Measurements from ENCODE around the gene CIDEB.
"Not testable (repeated sequence)": the region's sequence is repeated elsewhere in the genome, so short reads cannot be mapped to it uniquely, and the experiment has no call there.

CIDEB gene

DNA sequence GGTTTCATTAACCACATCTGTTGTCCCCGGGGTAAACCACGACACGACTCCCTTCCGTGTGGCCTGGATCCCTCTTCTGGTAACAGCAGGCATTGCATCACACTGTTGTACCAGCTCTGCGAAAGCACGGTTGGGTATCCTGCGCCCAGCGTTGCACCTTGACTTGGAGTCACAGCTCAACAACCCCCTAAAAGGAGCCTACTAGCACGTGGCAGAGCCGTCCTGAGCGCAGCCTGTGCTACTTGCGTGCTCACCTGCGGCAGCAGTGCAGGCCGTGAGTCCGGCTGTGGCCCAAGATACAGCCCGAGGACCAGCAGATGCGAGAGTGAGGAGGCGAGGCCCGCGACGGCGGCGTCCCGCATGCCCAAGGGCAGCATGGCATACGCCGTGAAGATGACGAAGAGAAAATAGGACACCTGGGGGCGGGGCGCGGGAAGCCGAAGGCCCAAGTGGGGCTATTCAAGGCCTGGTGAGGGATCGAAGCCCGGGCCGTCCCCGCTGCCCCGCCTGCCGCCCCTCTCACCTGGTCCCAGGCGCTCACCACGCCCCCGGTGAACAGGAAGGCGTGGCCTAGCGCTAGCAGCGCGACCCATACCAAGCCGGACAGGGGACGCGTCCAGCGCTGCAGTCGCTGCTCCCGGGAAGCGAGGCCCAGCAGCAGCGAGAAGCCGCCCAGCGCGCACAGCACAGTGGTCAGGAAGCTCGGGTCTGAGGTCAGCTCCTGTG is 24.7 kb upstream of the CIDEB start:
- peak; percentile 74 to 81 for DNase-seq (ENCODE audit: low read depth in 2 of 2)

DNA sequence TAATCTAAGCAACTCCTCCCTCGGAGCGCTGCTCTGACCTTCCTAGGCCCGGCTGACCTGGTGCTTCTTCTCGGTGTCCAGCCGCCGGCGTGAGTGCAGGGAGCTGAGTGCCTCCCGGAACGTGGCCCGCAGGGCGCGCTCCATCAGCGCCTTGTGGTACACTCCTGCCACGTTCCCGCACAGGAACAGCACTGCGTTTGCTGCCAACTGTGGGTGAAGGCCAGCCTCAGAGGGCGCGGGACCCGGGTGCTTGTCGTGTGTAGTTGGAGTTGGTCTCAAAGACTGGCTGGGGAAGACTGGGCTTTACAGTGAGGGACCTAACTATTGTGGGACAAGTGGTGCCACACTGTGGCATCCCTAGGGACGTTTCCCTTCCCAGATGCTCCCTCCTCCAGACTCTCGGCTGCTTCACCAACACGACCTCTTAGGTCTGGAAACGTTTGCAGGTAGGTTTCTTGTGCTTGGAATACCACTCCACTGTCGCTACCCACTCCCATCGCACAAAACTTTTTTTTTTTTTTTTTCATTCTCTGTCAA is 24.0 kb upstream of the CIDEB start:
- DNase-seq (ENCODE audit: low read depth in 2 of 2), result no peak

GRCh38 chr14:24330973-24331674 is 23.3 kb upstream of the CIDEB start:
- DNase-seq (ENCODE audit: low read depth in 2 of 2), result no peak

DNA sequence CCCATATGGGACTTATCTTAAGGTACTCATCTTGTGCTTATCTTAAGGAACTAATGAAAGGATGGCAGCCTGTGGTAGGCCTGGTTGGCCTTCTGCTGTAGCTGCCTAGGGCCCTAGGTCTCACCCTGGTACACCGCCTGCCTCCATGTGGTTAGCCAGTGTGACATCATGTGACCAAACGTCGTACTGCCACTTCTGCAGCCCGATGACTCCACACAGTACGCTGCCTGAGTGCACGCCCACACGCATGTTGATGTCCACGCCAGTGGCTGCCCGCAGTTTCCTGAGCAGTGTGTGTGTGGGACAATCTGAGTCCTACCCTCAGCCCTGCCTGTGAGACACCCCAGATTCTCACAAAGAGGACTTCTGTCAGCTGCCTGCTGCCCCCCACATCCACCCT is 22.0 kb upstream of the CIDEB start:
- DNase-seq (ENCODE audit: low read depth in 2 of 2), result peak; percentile 60 to 72

DNA sequence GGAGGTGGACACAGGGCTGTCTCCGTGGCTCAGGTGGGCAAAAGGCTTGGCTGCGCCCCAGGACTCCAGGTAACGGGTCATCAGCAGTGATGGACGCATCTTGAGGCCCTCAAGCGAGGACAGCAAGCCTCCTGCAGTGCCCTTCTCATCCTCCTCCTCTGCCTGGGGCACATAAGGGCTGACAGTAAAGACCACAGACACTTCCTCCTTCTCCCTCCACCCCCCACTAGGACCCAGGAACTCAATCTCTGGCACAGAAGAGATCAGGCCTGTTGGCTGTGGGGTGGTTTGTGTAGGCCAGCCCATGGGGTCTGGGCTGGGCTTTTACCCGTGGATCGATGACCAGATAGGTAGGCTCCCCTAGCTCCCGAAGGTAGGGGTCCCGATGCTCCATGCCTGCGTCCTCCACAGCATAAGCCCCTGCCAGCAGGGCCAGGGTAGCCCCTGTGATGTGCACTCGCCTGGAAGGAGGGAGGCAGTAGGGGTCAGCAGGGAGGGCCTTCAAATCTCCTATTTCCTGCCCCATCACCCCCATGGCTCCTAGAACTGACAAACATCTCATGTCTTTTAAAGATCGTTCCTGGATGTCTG is 21.4 kb upstream of the CIDEB start:
- no peak for DNase-seq (ENCODE audit: low read depth in 2 of 2)

- DNase-seq (ENCODE audit: low read depth in 2 of 2), result not testable (repeated sequence)
Observed at GRCh38 chr14:24327914-24328313, 20.1 kb upstream of the CIDEB start.

GRCh38 chr14:24327303-24327702 is 19.5 kb upstream of the CIDEB start:
- DNase-seq (ENCODE audit: low read depth in 2 of 2), result no peak

DNA sequence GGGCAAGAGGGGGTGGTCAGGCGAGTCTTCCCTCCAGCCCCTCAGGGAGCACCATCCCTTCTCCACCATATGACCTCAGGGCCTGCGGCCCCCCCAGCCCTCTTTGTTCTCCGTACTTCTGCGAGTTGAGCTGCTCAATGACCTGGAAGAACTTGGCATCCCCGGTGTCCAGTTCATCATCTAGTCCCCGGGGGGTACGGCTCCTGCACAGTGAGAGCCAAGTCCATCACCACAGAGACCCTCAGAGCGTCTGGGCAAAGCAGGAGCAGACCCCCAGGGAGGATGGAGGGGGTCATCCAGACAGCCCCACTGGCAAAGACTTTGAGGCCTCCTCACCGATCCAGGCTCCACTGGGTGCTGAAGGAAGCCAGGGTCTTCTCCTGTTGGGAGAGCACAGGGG is 18.2 kb upstream of the CIDEB start:
- no peak for DNase-seq (ENCODE audit: low read depth in 2 of 2)

DNA sequence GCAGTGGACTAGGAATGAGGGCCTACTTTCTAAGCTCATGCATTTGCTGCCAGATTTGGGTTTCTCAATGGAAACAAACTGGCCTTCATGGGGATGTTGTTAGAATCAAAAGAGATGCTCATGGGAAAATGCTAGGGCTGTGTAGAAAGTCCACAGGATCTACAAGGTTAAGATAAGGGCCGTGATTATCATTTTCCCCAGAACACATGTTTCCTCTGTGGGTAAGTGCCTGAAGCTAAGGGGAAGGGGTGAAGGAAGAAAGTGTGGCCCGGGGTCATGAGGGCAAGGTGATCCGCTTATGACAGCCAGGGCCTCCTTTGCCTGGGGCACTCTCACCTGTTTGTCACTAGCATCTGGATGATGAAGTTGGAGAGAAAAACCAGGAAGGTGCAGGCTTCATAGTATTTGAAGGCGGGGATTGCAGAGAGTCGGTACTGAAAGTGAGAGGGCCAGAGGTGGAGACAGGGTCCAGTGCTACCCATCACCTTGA is 17.3 kb upstream of the CIDEB start:
- no peak for DNase-seq (ENCODE audit: low read depth in 2 of 2)

DNA sequence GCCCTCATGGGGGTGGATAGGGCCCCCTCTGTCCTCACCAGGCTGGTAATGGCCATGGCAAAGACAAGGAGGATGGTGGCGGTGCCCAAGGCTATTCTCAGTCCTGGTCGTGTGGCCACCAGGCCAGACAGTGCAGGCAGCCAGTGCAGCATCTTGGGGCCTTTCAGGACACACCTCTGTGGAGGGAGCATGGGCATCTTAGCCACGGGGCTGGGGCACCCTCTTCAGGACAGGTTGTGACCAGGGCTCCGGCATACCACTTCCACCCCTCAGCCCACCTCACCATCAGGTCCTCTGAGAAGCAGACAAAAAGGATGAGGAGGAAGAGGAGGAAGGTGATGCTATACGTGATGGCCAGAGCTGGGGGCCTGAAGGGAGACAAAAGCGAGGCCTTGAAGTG is 16.2 kb upstream of the CIDEB start:
- no peak for DNase-seq (ENCODE audit: low read depth in 2 of 2)

DNA sequence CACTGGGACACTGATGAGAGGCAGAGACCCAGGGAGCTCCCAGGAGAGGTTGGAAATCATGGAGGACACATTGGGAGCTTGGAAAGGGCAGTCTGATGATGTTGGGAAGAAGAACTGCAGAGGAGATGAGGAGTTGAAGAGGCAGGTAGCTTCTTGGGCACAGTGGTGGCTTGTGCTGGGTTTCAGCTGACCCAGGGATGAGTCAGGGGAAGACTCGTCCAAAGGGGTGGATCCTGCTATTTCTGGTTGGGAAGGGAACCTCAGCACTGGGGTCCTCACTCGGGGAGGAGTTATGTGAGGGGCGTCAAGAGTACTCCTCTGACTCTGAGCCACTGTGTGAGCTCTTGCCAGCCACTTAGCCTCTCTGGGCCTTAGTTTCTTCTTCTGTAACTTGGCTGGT is 15.6 kb upstream of the CIDEB start:
- DNase-seq (ENCODE audit: low read depth in 2 of 2), result no peak

DNA sequence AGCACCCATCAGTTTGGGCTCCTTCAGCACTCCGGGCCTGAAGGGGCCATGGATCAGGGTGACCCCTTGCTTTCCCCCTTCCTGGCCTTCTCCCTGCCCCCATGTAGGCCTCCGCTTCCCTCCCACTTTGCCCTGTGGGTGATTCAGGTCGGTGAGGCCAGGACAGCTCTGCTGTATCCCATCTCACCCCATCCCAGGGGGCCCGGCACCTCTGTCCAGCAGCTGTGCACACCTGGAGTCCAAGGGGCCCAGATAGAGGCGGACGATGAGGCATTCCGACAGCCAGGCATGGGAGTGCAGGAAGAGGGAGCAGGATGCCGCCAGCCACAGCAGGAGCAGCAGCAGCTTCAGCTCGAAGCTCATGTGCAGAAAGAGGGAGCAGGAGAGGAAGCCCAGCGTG is 14.9 kb upstream of the CIDEB start:
- no peak for DNase-seq (ENCODE audit: low read depth in 2 of 2)

DNA sequence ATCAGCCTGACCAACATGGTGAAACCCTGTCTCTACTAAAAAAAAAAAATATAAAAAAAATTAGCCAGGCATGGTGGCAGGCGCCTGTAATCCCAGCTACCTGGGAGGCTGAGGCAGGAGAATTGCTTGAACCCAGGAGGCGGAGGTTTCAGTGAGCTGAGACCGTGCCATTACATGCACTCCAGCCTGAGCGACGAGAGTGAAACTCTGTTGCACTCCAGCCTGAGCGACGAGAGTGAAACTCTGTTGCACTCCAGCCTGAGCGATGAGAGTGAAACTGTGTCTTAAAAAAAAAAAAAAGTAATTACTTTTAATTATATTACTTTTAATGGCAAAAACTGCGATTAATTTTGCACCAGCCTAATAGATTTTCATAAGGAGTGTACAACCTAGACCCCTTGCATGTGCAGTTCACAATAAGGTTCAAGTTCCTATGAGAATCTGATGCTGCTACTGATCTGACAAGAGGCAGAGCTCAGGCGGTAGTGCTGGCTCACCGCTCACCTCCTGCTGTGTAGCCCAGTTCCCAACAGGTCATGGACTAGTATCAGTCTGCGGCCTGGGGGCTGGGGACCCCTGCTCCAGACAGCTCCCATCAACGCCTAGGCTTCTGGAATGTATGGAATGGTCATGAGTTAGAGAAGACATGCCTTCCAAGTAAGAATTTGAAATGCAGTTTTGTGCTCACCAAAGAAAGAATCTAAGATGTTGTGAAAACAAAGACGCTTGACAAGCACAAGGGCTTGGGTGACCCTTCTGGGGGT is 13.6 kb upstream of the CIDEB start:
- DNase-seq (ENCODE audit: low read depth in 2 of 2), result no peak

DNA sequence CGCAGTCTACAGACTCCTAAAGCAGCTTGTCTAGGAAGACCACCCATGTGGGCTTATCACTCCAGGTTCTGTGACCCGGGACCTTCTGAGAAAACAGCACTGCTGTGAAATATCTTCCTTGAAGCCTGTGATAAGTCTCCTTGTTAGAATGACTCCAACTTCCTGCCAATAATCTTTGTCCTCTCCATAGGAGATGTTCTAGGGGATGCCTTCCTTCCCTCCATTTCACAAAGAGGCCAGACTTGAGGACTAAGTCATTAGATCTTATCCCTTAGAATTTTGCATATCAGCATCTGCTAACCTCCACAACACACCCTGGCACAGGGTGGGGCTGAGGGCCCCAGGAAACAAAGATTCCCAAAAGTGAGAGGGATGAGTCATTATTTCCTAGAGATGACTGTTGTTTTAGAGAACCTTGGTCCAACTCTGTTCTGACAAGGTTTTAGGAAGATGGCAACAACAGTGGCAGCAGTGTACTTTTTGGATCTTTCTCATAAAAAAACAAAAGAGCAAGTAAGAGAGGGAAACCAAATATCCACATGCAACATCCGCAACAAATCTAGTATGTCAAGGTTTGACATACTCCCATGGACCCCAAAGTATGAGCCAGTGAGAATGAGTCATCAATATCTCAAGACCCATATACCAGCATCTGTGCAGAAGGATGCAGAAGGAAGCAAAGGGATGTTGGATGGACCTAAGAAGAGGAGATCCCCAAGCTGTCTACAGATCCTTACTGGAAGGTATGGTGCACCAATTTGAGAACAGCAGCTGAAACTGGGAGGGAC is 9.6 kb upstream of the CIDEB start:
- DNase-seq (ENCODE audit: low read depth in 2 of 2), result no peak

DNA sequence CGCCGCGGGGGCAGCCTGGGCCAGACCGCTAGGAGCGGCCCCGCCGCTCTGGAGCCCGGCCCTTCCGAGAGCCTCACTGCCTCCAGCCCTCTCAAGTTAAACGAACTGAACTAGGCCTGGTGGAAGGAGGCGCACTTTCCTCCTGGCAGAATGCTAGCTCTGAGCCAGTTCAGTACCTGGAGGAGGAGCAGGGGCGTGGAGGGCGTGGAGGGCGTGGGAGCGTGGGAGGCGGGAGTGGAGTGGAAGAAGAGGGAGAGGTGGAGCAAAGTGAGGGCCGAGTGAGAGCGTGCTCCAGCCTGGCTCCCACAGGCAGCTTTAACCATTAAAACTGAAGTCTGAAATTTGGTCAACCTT is 8.8 kb upstream of the CIDEB start:
- DNase-seq (ENCODE audit: low read depth in 2 of 2), result no peak

GRCh38 chr14:24315807-24316596 is 8.2 kb upstream of the CIDEB start:
- no peak for DNase-seq (ENCODE audit: low read depth in 2 of 2)

- no peak for DNase-seq (ENCODE audit: low read depth in 2 of 2)
Observed at GRCh38 chr14:24315243-24315806, 7.5 kb upstream of the CIDEB start.

DNA sequence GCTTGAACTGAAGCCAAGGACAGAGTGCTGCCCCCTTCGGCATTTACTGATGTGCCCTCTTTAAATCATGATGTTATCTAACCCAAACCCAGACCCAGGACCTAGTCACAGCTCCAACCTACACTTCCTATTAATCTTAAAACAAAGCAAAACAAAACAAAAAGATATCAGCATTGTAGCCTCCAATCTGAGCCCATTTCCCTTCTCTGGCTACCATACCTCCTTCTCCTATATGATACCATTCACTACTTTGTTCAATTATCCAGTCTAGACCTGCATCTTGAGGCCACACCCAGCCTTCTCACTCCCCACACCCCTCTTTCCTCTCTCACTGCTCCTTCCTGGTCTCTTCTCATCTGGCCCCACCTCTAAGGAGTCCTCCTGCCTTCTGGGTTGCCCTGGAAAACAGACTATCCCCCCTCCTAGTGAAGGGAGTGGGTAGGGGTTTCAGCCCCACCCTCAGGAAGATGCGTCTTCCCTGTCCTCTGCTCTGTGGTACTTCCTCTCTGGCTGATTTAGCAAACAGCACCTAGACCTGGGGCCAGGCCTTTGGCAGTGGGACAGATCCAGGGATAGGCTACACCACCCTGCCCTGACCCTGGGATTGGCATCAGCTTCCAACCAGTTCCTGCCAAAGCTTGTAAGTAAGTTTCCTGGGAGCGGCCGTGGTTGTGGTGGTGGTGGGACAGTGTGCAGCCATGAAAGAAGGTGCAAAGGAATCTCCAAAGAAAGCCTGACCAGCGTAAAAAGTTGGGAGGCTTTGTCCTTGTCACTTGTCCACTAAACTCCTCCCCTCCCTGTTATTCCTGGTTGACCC is 6.8 kb upstream of the CIDEB start:
- DNase-seq (ENCODE audit: low read depth in 2 of 2), result no peak

DNA sequence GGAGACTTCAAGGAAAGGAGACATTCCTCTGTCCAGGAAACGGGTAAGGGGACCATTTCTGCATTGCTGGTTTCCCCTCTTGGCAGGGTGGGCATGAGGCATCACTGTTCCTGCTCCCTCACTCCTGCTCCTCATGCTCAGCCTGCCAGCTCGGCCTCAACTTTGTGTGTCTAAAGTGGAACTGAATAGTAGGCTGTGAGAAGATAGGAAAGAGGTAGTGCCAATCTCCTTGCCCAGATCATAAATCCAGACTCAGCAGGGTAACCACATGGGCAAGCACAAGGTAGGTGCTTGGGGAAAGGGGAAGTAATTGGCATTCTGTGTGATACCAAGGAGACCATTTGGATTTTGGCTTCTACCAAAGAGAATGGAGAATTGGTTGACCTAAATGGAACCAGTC is 6.1 kb upstream of the CIDEB start:
- DNase-seq (ENCODE audit: low read depth in 2 of 2), result no peak

Measured in stimulated activated CD8-positive, alpha-beta memory T cell treated with anti-CD3 and anti-CD28 coated beads, Interleukin-7, amount 100 ng/mL, for 4 hours (primary cell).